HG03457 (cell line): ENCODE measurements around the gene KLF15.
"Not testable (repeated sequence)": the region's sequence is repeated elsewhere in the genome, so short reads cannot be mapped to it uniquely, and the experiment has no call there.

Source experiments
- ATAC-seq: cut with Tn5 transposase; IDR thresholded peaks from one replicate; pipeline ENCODE4 v1.9.1; 2021; ENCODE audit warnings: moderate number of reproducible peaks; ENCODE audit not compliant: unreplicated experiment

KLF15 gene

GRCh38 chr3:126348308-126348920 is 8.8 kb downstream of the KLF15 start:
- ATAC-seq = no peak

- no peak for ATAC-seq
Observed at GRCh38 chr3:126347543-126348161, 9.6 kb downstream of the KLF15 start.

- no peak for ATAC-seq
Observed at GRCh38 chr3:126346466-126346865, 10.7 kb downstream of the KLF15 start.

GRCh38 chr3:126345641-126346460 is 11.4 kb downstream of the KLF15 start:
- ATAC-seq = no peak

DNA sequence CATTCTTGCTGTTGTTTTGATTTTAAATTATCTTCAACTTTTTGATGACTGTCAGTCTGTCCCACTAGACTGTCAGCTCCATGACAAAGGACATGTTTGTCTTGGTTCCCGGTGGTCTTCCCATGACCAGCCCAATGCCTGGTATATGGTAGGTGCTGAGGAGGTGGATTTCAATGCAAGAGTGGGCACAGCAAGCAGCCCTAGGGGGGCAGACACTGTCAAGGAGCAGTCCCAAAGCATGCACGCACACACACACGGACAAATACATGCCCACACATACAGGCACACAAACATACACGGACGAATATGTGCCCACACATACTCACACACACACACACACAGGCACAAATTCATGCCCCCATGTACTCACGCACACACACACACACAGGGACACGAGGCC is 12.0 kb downstream of the KLF15 start:
- ATAC-seq = no peak

GRCh38 chr3:126344380-126345041 is 12.7 kb downstream of the KLF15 start:
- no peak for ATAC-seq

- ATAC-seq = no peak
Observed at GRCh38 chr3:126343649-126344035, 13.6 kb downstream of the KLF15 start.

- ATAC-seq = no peak
Observed at GRCh38 chr3:126342991-126343648, 14.1 kb downstream of the KLF15 start.

DNA sequence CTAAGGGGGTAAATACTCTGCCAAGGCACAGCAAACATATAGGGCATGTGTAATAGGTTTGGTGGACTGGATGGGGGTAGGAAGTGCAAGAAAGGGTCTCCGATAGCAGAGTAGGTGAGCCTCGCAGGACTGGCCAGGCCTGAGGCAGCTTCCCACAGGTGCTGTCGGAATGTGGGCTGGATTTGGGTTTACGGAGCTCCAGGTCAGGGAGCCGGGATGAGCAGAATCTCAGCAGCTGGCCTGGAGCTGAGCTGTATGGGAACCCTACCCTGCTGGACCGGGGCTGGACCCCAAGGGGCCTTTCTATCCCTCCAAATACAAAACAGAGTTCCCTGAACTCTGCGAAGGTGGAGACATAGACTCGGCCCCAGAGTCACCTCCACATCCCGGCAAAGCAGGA is 15.0 kb downstream of the KLF15 start:
- no peak for ATAC-seq

GRCh38 chr3:126341755-126342150 is 15.5 kb downstream of the KLF15 start:
- ATAC-seq = no peak

- no peak for ATAC-seq
Observed at GRCh38 chr3:126340943-126341754, 16.1 kb downstream of the KLF15 start.

DNA sequence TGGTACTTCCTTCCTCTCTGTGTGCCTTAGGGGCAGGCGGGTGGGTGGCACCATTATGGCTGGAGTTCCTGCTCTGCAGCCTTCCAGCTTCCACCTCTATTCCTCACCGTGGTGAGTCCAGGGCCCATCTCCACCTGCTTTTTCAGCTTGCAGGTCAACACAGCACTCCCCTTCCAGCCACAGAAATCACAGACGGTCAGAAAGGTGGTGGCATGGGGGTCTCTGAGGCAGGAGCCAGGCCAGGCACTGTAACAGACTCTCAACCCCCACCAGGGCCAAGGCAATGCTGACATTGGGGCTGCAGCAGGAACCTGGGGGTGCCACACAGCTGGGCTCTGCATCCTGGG is 16.6 kb downstream of the KLF15 start:
- ATAC-seq = no peak

- no peak for ATAC-seq
Observed at GRCh38 chr3:126340081-126340511, 17.1 kb downstream of the KLF15 start.

DNA sequence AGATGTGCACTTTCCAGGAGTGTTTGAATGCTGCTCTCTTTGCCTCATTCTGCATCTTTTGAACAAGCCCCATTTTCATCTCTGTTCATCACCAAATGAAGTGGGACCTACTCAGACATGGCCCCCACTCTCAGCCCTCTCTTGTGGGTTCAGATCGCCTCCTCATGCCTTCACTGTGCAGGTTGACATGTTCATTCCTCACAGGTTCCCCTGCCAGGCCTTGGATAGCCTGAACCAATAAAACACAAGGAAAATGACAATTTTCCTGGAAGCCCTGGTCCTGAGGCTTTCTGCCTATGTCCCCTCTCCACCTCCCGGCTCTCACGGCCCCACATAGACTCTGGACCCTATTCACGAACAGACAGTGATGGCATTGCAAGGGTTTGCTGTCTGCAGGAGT is 17.7 kb downstream of the KLF15 start:
- ATAC-seq = no peak

DNA sequence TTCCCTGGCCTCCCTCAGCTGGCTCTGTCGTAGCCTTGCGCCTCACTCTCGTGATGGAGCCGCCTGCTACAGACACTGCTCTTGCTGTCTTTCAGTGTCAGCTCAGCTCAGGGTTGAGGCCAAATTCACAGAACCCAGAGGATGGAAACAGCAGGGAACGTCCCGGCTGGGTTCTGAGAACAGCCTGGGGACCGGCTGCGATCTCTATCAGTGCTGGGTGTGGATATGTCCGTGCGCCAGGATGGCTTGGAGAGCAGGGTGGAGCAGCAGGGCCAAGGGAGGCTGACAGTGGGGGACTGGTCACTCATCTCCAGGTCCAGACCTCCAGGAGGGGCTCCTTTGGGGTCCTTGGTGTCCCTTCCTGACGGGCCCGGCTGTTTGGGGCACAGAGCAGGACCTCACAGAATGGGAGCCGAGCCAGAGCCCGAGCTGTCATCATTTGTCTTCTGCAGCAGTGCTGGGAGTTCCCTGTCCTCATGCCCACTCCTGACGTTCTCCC is 18.4 kb downstream of the KLF15 start:
- no peak for ATAC-seq

GRCh38 chr3:126337980-126338651 is 19.1 kb downstream of the KLF15 start:
- no peak for ATAC-seq

DNA sequence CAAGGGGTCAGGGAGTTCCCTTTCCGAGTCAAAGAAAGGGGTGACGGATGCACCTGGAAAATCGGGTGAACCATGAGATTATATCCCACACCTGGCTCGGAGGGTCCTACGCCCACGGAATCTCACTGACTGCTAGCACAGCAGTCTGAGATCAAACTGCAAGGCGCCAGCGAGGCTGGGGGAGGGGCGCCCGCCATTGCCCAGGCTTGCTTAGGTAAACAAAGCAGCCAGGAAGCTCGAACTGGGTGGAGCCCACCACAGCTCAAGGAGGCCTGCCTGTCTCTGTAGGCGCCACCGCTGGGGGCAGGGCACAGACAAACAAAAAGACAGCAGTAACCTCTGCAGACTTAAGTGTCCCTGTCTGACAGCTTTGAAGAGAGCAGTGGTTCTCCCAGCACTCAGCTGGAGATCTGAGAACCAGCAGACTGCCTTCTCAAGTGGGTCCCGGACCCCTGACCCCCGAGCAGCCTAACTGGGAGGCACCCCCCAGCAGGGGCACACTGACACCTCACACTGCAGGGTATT is 25.3 kb downstream of the KLF15 start:
- not testable (repeated sequence) for ATAC-seq

- ATAC-seq = no peak
Observed at GRCh38 chr3:126329927-126330725, 27.1 kb downstream of the KLF15 start.

DNA sequence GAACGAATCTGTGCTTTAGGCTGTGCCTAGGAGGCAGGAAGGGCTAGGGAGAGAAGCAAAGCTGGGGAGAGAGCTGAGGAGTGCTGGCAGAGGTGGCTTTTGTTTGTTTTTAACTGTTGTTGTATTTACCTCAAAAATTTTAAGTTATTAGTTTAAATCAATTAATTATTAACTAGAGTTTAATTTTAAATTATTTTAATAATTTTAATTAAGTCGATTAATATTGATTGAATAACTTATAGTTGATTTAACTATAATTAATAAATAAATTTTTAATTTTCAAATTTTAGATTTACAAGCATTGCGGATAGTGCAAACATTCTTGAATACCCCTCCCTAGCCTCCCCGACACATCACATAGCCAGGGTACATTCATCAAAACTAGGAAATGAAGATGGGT is 30.6 kb downstream of the KLF15 start:
- ATAC-seq = no peak
